HG03342 (cell line): ENCODE results near the gene CGNL1.

Experiments used
- ATAC-seq: cut with Tn5 transposase; IDR thresholded peaks from one replicate; pipeline ENCODE4 v1.9.1; 2021; ENCODE audit warnings: mild to moderate bottlenecking, moderate library complexity; ENCODE audit not compliant: unreplicated experiment

CGNL1 gene

DNA sequence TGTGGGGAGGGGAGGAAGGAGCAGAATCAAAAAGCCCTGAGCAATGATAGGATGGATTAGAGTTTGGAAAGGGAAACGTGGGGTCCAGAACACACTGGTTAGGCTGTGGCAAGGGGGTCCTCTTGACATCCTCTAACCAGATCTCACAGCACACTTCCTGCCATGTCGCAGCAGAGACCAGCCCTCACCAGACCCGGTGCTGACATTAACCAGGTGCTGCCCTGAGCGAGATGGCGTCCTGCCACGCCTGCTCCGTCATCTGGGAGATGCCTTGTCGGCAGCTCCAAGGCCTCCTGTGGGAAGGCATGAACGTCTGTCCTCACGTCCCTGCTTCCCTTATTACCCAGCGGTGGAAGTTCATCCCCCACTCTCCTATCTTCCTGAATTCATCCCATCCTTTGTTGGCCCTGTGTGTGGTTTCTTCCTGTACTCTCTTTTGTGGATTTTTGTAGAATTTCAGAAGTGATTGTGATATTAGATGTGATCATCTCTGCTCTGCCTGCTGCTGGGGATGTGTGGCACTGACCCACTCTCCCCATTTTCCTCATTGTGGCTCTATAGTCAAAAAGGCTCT lies 186.0 kb downstream of the CGNL1 start:
- ATAC-seq: no peak

DNA sequence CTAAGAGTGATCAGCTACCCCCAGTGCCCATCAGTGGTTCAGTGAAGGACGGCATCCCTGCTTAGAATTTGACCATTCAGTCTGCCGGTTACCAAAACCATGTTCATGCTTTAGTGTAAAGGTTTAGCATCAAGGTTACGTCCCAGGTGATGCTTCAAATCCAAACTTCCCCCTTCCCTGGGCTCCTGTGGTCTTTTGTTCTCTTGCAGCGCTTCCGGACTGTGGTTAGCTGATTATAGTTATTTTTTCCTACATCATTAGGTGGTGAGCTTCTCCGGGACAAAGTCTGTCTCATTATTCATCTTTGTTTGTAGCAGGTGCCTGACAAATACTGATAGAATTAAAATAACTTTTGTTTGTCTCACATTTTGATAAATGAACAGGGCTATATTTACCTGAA lies 187.1 kb downstream of the CGNL1 start:
- ATAC-seq: no peak

DNA sequence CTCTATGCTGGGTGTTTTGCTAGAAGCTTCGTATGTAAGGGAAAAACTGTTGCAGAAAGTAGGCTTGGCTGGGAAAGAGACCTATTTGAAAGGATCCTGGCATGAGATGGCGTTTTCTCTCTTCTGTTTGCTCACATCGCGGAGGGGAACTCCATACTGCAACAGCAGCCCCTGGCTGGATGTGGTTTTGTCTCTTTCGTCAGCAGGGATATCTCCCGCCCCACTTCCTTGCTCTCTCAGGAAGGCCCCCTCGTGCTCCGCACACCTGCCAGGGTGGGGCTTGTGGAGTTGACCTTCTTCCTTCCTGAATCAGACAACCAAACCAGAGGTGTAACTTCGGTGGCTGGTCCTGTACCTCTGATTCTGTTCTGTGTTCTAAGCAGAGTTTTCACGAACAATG lies 189.0 kb downstream of the CGNL1 start:
- ATAC-seq: no peak

DNA sequence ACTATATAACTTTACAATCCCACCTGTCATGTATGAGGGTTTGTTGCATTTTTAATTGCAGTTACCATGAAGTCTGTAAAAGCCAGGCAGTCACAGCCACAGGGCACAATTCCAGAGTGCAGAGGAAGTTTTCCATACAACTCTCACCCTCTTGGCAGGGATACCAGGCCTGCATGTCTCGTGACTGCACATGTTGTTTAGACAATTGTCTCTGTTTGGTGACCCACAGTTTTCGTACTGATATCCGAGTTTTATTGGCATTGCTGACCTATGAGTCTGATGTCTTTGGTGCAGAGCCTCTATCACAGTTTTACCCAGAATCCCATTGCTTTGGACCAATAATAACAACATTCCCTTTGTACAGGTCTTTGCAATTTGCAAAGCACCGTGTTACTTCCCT lies 190.5 kb downstream of the CGNL1 start:
- no peak for ATAC-seq

DNA sequence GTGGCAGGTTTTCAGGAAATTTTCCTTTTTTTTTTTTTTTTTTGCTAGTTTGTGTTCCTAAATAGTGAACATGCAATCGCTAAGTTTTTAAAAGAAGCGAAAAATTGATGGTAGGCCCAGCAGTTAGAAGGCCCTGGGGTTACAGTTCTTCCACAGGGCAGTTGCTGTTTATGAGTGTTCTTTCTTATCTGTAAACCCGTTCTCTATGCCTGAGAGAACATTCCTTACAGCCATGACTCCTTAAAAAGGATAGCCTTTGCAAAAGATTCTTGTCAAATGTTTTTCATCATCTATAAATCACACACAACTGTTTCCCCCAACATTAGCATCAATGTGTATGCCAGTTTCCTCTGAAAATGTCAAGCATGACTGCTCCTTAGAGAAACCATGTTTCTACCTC lies 191.6 kb downstream of the CGNL1 start:
- ATAC-seq: no peak

DNA sequence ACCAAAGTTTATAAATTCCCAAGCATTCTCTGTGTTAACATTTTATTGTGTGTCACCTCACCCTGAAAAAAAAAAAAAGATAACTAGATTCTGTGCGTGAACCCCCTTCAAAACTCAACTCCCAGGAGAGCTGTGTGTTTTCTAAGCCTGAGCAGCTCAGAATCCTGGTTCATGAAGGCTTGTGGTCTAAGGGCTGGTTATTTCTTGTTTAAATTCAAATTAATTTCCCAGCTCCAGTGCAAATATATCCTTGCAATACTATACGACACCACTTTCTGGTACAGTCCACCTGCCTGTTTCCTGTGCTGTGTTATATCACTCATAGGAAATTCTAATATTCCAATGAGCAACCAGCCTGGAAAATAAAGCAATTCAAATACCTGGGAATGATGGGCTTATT lies 192.0 kb downstream of the CGNL1 start:
- ATAC-seq: no peak

- no peak for ATAC-seq
Observed at GRCh38 chr15:57570340-57570739, 194.0 kb downstream of the CGNL1 start.

DNA sequence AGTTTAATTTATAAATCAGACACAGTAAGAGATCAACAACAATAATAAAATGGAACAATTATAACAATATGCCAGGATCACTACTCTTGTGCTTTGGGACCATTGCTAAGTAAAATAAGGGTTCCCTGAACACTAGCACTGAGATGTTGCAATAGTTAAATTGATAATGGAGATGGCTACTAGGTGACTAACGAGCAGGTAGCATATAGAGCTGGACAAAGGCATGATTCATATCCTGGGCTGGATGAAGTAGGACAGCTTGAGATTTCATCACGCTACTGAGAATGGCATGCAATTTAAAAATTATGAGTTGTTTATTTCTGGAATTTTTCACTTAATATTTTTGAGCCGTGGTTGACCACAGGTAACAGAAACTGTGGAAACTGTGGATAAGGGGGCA lies 194.7 kb downstream of the CGNL1 start:
- ATAC-seq: no peak

DNA sequence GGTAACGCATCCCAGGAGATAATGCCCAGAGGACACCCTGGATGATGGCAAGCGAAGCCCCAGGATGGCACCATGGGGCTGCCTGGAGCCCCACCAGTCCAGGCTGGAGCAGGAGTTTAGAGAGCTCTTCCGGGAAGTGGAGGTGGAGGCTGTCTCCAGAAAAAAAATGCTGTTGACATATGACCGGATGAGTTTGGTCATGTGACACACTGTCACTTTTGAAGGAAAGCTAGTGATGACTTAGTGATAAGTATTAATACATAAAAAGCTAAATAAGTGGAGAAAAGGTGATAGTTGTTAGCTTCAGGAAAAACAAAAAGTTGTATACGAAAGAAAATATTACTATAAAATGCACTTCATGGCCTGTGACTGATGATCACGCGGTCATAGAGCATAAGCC lies 195.4 kb downstream of the CGNL1 start:
- no peak for ATAC-seq

GRCh38 chr15:57572468-57572867 lies 196.2 kb downstream of the CGNL1 start:
- ATAC-seq: no peak

- ATAC-seq: no peak
Observed at GRCh38 chr15:57573151-57573550, 196.8 kb downstream of the CGNL1 start.

GRCh38 chr15:57575363-57575762 lies 199.1 kb downstream of the CGNL1 start:
- no peak for ATAC-seq

GRCh38 chr15:57578288-57578900 lies 202.1 kb downstream of the CGNL1 start:
- no peak for ATAC-seq

DNA sequence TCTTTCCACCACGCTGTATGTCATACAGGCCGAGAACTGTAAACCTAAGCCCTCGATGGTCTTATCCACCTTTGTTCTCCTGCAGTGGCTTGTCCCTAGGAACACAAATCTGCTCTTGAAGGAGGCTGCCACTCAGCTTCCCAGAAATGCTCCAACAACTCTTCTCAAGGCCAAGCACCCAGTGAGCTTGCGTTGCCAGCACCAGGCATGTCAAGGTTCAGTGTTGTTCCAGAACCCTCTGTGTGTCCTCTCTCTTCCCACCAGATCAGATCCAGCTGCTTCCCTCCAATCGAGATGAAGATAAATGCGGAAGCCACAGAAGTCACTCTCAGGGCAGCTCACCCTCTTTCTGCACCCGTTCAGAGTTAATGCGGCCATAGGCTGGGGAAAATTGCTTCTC lies 204.1 kb downstream of the CGNL1 start:
- no peak for ATAC-seq

GRCh38 chr15:57580866-57581265 lies 204.6 kb downstream of the CGNL1 start:
- no peak for ATAC-seq

- no peak for ATAC-seq
Observed at GRCh38 chr15:57582090-57582489, 205.8 kb downstream of the CGNL1 start.

GRCh38 chr15:57583282-57583681 lies 207.0 kb downstream of the CGNL1 start:
- no peak for ATAC-seq

- no peak for ATAC-seq
Observed at GRCh38 chr15:57583720-57584119, 207.4 kb downstream of the CGNL1 start.

GRCh38 chr15:57586661-57587424 lies 210.5 kb downstream of the CGNL1 start:
- ATAC-seq: no peak

- ATAC-seq: no peak
Observed at GRCh38 chr15:57589281-57589680, 213.0 kb downstream of the CGNL1 start.

DNA sequence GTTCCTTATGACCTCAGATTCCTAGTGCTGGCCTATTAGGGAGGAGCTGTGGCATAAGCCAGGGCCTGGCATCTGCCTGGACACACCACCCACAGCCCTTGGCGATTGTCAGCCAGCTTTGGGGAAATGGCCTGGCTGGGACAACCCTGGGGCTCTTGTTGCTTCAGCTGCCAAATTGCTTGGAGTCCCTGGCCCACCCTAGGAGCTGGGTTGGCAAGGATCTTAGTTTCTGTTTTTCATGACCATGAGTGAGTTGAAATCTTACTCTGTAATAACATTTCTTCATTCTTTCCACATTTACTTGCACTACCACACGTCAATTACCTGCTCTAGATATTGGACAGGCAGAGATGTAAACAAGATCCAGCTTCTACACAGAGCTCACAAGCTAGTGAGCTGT lies 213.4 kb downstream of the CGNL1 start:
- ATAC-seq: no peak

DNA sequence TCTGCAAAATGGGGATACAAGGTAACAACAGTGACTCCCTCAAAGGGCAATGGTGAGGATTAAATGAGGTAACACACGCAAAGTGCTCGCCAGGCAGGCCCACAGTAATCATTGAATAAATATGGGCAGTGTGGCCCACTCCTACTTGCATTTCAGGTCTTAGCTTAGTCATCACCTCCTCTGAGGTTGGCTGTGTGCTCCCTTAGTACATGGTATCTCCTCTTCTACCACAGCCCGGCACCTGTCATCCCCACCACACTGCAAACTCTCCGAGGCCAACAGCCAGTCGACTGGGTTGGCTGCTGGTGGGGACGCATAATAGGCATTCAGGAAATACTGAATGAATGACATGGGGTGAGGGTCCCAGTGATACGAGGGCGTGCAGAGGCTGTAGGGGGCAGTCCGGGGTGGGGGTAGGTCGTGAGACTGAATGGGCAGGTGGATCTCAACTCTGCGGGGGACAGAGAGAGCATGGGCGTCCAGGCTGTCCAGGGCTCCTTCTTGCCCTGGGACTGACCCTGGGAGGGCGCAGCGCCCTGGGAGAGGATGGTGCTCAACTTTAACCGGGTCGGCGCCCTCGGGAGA lies 215.0 kb downstream of the CGNL1 start:
- ATAC-seq: no peak
